HUES48 (cell line): Measurements from ENCODE around the gene HOXD13.

ENCODE experiments used
- H3K27ac ChIP-seq: one replicate; pipeline ENCODE4 v1.7.0; 2013; ENCODE audit warnings: low read depth, low read length, inconsistent platforms
- H3K27me3 ChIP-seq: 2 replicates; pipeline ENCODE4 v1.6.1; 2013; ENCODE audit warnings: mild to moderate bottlenecking, low read length; ENCODE audit not compliant: control insufficient read depth, insufficient read depth
- H3K36me3 ChIP-seq: 2 replicates; pipeline ENCODE4 v1.6.1; 2013; ENCODE audit warnings: low read length; ENCODE audit not compliant: control insufficient read depth, insufficient read depth
- H3K4me1 ChIP-seq: 2 replicates; pipeline ENCODE4 v1.6.1; 2013; ENCODE audit warnings: mild to moderate bottlenecking, low read length; ENCODE audit not compliant: control insufficient read depth, insufficient read depth
- H3K4me3 ChIP-seq: 2 replicates; pipeline ENCODE4 v1.5.1; 2013; ENCODE audit warnings: mild to moderate bottlenecking, low read depth, low read length
- H3K9ac ChIP-seq: 2 replicates; pipeline ENCODE4 v1.6.1; 2013; ENCODE audit warnings: mild to moderate bottlenecking, low read depth, low read length, moderate library complexity
- H3K9me3 ChIP-seq: 2 replicates; pipeline ENCODE4 v1.6.1; 2013; ENCODE audit warnings: low read length; ENCODE audit not compliant: control insufficient read depth, insufficient read depth

HOXD13 gene

GRCh38 chr2:176104316-176105077 is 12.0 kb downstream of the HOXD13 start:
- no peak overlapping the region for H3K9ac ChIP-seq
- no peak overlapping the region for H3K27ac ChIP-seq
- no peak overlapping the region for H3K4me3 ChIP-seq
- H3K36me3 ChIP-seq: no peaks in the 10 kb centered on the region
- peaks cover 99% of the 10 kb centered on the region for H3K27me3 ChIP-seq
- no peaks in the 10 kb centered on the region; the same call in 1 of the 2 replicates for H3K9me3 ChIP-seq
- H3K4me1 ChIP-seq: peaks cover 12% of the 10 kb centered on the region; the same call in 1 of the 2 replicates

- Histone ChIP-seq H3K4me1 (peaks cover 7% of the 10 kb centered on the region; the same call in 1 of the 2 replicates), H3K9ac (no peak overlapping the region), H3K4me3 (no peak overlapping the region), H3K9me3 (no peaks in the 10 kb centered on the region; the same call in 1 of the 2 replicates), H3K27me3 (peaks cover 99% of the 10 kb centered on the region), H3K36me3 (no peaks in the 10 kb centered on the region), H3K27ac (no peak overlapping the region)
Measured at GRCh38 chr2:176105078-176105729, 12.7 kb downstream of the HOXD13 start.

- H3K4me3 ChIP-seq: no peak overlapping the region
Measured at GRCh38 chr2:176105730-176106580, 13.4 kb downstream of the HOXD13 start.

DNA sequence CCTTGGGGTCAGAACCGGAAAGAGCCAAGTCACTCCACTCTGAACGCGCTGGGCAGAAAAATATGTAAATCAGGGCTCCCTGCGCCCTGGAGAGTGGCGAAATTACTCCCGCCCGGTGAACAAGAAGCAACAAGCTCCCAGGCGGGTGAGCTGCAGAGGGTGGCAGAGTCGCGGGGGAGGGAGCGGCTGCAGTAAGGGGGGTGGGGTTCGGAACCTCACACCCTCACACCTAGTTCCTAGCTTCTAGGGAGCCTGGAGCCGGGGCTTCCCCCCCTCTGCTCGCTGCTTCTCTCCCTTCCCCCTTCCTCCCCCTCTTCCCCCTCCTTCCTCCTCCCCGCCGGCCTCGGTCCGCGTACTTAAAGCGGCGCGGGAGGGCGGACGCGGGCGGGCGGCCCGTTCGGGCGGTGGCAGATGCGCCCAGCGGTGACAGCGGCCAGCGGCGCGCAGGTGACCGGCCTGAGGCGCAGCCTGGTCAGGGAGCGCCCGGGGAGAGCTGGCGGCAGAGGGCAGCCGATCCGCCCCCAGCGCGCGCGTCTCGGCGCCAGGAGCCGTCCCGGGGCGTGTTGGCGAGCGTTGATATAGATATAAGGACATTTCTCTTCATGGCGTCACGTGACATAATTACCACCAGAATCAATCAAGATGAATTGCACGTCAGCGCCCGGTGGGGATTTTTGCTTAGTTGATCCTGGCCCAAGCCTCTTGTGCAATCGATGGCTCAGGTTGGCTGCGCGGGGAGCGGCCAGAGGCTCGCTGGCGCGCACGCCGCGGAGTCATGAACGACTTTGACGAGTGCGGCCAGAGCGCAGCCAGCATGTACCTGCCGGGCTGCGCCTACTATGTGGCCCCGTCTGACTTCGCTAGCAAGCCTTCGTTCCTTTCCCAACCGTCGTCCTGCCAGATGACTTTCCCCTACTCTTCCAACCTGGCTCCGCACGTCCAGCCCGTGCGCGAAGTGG is 14.3 kb downstream of the HOXD13 start, which contains the start of gene HOXD11:
TSS of gene HOXD11 (plus strand) at position 700 of the 959 bp plus-strand sequence. CDS start at position 776, 76 bp downstream.
- Histone ChIP-seq H3K36me3 (no peaks in the 10 kb centered on the region), H3K27me3 (peaks cover 99% of the 10 kb centered on the region), H3K27ac (no peak within 1 kb of the TSS), H3K9ac (no peak within 1 kb of the TSS), H3K4me3 (peak within 1 kb of the TSS; percentile 2; the same call in 1 of the 2 replicates), H3K4me1 (peaks cover 7% of the 10 kb centered on the region; the same call in 1 of the 2 replicates), H3K9me3 (no peaks in the 10 kb centered on the region)

More at GRCh38 chr2:176105730-176106580, 13.4 kb downstream of the HOXD13 start:
- no peak overlapping the region for H3K9ac ChIP-seq
- H3K4me1 ChIP-seq: peaks cover 7% of the 10 kb centered on the region; the same call in 1 of the 2 replicates
- no peaks in the 10 kb centered on the region for H3K36me3 ChIP-seq
- no peaks in the 10 kb centered on the region; the same call in 1 of the 2 replicates for H3K9me3 ChIP-seq
- peaks cover 99% of the 10 kb centered on the region for H3K27me3 ChIP-seq
- H3K27ac ChIP-seq: no peak overlapping the region

DNA sequence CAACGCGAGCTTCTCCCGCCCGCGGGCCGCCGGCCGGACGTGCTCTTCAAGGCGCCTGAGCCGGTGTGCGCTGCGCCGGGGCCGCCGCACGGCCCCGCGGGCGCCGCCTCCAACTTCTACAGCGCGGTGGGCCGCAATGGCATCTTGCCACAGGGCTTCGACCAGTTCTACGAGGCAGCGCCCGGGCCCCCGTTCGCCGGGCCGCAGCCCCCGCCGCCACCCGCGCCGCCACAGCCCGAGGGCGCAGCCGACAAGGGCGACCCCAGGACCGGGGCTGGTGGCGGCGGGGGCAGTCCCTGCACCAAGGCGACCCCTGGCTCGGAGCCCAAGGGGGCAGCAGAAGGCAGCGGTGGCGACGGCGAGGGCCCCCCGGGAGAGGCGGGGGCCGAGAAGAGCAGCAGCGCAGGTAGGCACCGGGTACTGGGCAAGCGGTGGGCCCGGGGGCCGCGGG is 15.2 kb downstream of the HOXD13 start:
- H3K9me3 ChIP-seq: no peaks in the 10 kb centered on the region
- no peak overlapping the region for H3K4me3 ChIP-seq
- no peak overlapping the region for H3K9ac ChIP-seq
- H3K27me3 ChIP-seq: peaks cover 99% of the 10 kb centered on the region
- H3K36me3 ChIP-seq: no peaks in the 10 kb centered on the region
- H3K4me1 ChIP-seq: peaks cover 7% of the 10 kb centered on the region; the same call in 1 of the 2 replicates
- H3K27ac ChIP-seq: no peak overlapping the region

DNA sequence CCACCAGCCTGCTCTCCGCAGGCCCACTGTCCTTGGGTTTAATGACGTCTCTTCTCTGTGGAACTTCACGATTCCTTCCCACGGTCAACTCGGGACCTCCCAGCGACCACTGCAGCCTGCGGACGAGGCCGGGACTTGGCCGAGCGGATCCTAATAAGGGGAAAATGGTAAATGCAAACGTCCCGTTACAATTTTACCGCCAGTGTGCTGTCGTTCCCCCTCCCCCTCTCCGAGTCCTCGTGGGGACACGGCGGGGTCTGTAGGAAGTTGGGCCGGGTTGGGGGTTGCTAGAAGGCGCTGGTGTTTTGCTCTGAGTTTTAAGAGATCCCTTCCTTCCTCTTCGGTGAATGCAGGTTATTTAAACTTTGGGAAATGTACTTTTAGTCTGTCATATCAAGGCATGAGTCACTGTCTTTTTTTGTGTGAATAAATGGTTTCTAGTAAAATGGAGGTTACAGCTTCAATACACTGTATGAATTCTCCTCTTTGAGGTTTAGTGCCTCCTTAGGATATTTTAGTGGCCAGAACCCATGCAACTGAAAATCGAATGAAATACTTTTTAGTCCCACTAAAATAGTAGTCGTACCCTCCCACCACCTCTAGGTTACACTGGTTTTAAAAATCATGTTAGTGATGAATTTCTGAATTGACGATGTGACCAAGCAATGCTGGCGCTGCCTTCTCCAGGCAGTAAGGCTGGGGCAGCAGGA is 16.8 kb downstream of the HOXD13 start:
- peaks cover 8% of the 10 kb centered on the region; the same call in 1 of the 2 replicates for H3K4me1 ChIP-seq
- H3K36me3 ChIP-seq: no peaks in the 10 kb centered on the region
- no peak overlapping the region for H3K27ac ChIP-seq
- H3K9ac ChIP-seq: no peak overlapping the region
- no peaks in the 10 kb centered on the region for H3K9me3 ChIP-seq
- peaks cover 99% of the 10 kb centered on the region for H3K27me3 ChIP-seq
- H3K4me3 ChIP-seq: no peak overlapping the region

- Histone ChIP-seq H3K4me1 (0 out of 2 replicates have a peak, but pooled peaks cover 8% of the 10 kb centered on the region), H3K9me3 (no peaks in the 10 kb centered on the region), H3K27ac (no peak overlapping the region), H3K4me3 (no peak overlapping the region), H3K27me3 (peaks cover 99% of the 10 kb centered on the region), H3K9ac (no peak overlapping the region), H3K36me3 (no peaks in the 10 kb centered on the region)
Measured at GRCh38 chr2:176109946-176110345, 17.4 kb downstream of the HOXD13 start.

- Histone ChIP-seq H3K27me3 (peaks cover 99% of the 10 kb centered on the region), H3K9ac (no peak overlapping the region), H3K4me3 (no peak overlapping the region), H3K36me3 (no peaks in the 10 kb centered on the region), H3K27ac (no peak overlapping the region), H3K4me1 (0 out of 2 replicates have a peak, but pooled peaks cover 8% of the 10 kb centered on the region), H3K9me3 (no peaks in the 10 kb centered on the region)
Measured at GRCh38 chr2:176110415-176111308, 18.1 kb downstream of the HOXD13 start.

DNA sequence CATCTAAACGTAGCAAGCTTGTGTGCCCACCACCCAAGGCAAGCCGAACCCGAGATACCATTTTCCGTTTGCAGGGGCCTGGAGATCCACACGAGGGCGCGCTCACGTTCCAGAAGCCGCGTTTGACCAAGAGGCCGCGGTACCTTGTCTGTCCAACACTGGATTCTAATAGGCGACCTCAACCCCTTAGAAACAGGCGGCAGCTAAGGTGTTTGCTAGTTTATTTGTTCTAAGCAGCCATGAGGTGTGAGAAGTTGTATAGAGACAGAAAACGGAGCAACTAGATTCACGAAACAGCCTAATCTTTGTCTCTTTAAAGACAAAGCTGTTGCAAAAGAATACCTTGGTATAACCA is 18.8 kb downstream of the HOXD13 start:
- Histone ChIP-seq H3K27me3 (peaks cover 99% of the 10 kb centered on the region), H3K9ac (no peak overlapping the region), H3K4me1 (peaks cover 8% of the 10 kb centered on the region; the same call in 1 of the 2 replicates), H3K4me3 (no peak overlapping the region), H3K36me3 (no peaks in the 10 kb centered on the region), H3K27ac (no peak overlapping the region), H3K9me3 (no peaks in the 10 kb centered on the region)
